Measurements from ENCODE around the gene RASA3.
"Not testable (repeated sequence)": the region's sequence is repeated elsewhere in the genome, so short reads cannot be mapped to it uniquely, and the experiment has no call there.

RASA3 gene

GRCh38 chr13:114030666-114031610, 101.5 kb downstream of the RASA3 start:
- no peak for DNase-seq

- DNase-seq = no peak
These were observed 102.4 kb downstream of the RASA3 start for GRCh38 chr13:114029866-114030625.

GRCh38 chr13:114027826-114028225, 104.6 kb downstream of the RASA3 start:
- DNase-seq = no peak

GRCh38 chr13:114027046-114027715, 105.2 kb downstream of the RASA3 start:
- DNase-seq = no peak

GRCh38 chr13:114026481-114026880, 105.9 kb downstream of the RASA3 start:
- no peak for DNase-seq

- no peak for DNase-seq
These were observed 106.5 kb downstream of the RASA3 start for GRCh38 chr13:114025714-114026431.

- no peak for DNase-seq
These were observed 107.1 kb downstream of the RASA3 start for GRCh38 chr13:114025405-114025713.

- no peak for DNase-seq
These were observed 107.6 kb downstream of the RASA3 start for GRCh38 chr13:114024603-114025404.

GRCh38 chr13:114023716-114024602, 108.5 kb downstream of the RASA3 start:
- DNase-seq = no peak

- DNase-seq = no peak
These were observed 109.5 kb downstream of the RASA3 start for GRCh38 chr13:114022876-114023275.

- DNase-seq = no peak
These were observed 110.1 kb downstream of the RASA3 start for GRCh38 chr13:114022309-114022669.

- DNase-seq = no peak
These were observed 110.7 kb downstream of the RASA3 start for GRCh38 chr13:114021464-114022308.

GRCh38 chr13:114020750-114021463, 111.5 kb downstream of the RASA3 start:
- DNase-seq = no peak

- not testable (repeated sequence) for DNase-seq
These were observed 112.3 kb downstream of the RASA3 start for GRCh38 chr13:114020134-114020533.

- DNase-seq = peak in 1 of 4 experiments; percentile 43
These were observed 113.1 kb downstream of the RASA3 start for GRCh38 chr13:114019367-114019766.

GRCh38 chr13:114018461-114019055, 113.9 kb downstream of the RASA3 start:
- DNase-seq = no peak

- no peak for DNase-seq
These were observed 114.5 kb downstream of the RASA3 start for GRCh38 chr13:114017966-114018365.

GRCh38 chr13:114017028-114017630, 115.3 kb downstream of the RASA3 start:
- DNase-seq = no peak
